Sigmoid colon (tissue), 7 donors: Measurements from ENCODE around the gene NEU3. TPM values are rescaled to one million over a fixed set of nuclear protein-coding genes. Genes with fewer than 3 reads are reported as not detected.

ENCODE experiments used
- DNase-seq: peaks from one replicate; pipeline ENCODE4 v3.0.0-alpha.2; 2019
- H3K27ac ChIP-seq, 4 donors: fragments of 200-600 bp; sonication (generic); one replicate each; pipeline ENCODE4 v1.5.1; 2016 to 2019; ENCODE audit warnings: mild to moderate bottlenecking in 1 of 4
- H3K27me3 ChIP-seq, 3 donors: fragments of 200-600 bp; sonication (generic); one replicate each; pipeline ENCODE4 v1.5.1; 2019; ENCODE audit warnings: mild to moderate bottlenecking in 1 of 3
- H3K36me3 ChIP-seq, 4 donors: fragments of 200-600 bp; sonication (generic); one replicate each; pipeline ENCODE4 v1.5.1; 2016 to 2019
- H3K4me1 ChIP-seq, 4 donors: fragments of 200-600 bp; sonication (generic); one replicate each; pipeline ENCODE4 v1.5.1; 2017 to 2019
- H3K4me3 ChIP-seq, 4 donors: fragments of 200-600 bp; sonication (generic); one replicate each; pipeline ENCODE4 v1.5.1; 2017 to 2019; ENCODE audit warnings: mild to moderate bottlenecking in 2 of 4, moderate library complexity in 1 of 4
- H3K9me3 ChIP-seq, 4 donors: fragments of 200-600 bp in 3 of 4; sonication (generic) in 3 of 4; one replicate each; pipeline versions ENCODE4 v1.5.1 to v1.6.1; 2013 to 2019
- EP300 ChIP-seq, 4 donors: sonication (generic); formaldehyde crosslinking; IDR thresholded peaks; one replicate each; pipeline ENCODE4 v1.6.1; 2017; ENCODE audit warnings: antibody characterized with exemption in 4 of 4
- POLR2A ChIP-seq, 2 donors: fragments of 450-650 bp; IDR thresholded peaks; one replicate each; pipeline ENCODE4 v1.6.1; 2016; ENCODE audit warnings: antibody characterized with exemption in 2 of 2, mild to moderate bottlenecking in 2 of 2, moderate library complexity in 2 of 2
- POLR2AphosphoS5 ChIP-seq, 4 donors: sonication (generic); formaldehyde crosslinking; IDR thresholded peaks; one replicate each; pipeline ENCODE4 v1.6.1; 2017; ENCODE audit warnings: antibody characterized with exemption in 4 of 4
- WGBS, 2 donors: extraction: QIAGEN DNeasy Blood & Tissue Kit; methylation state at CpG; one replicate each; pipeline ENCODE4 v1.1.7; 2013; 5-methylcytosine and 5-hydroxymethylcytosine counted together
- intact Hi-C: fragments of 100-400 bp; cut with DNase I; formaldehyde crosslinking; loops from one replicate; pipeline ENCODE4 v1.15.1; 2023
- polyA plus RNA-seq, 3 donors: library from polyadenylated mRNA; stranded (reverse); fragments of 200-250 nt; gene quantifications; one replicate each; pipeline ENCODE4 v1.2.3, GENCODE V29; 2013
- total RNA-seq, 4 donors: library from RNA; depleted of rRNA; stranded (reverse); fragments of >200 nt; gene quantifications; one replicate each; pipeline ENCODE4 v1.1.0, GENCODE V29; 2016
- TF ChIP-seq, protein P1 (sequence below), 4 experiments: fragments of 450-650 bp in 3 of 4; fragments of 200-600 bp in 1 of 4; IDR thresholded peaks; one replicate each; pipeline ENCODE4 v1.5.1; 2016 to 2019; ENCODE audit warnings: antibody characterized with exemption in 4 of 4, mild to moderate bottlenecking in 3 of 4, moderate library complexity in 2 of 4
- donor health status: healthy with polysubstance abuse.
- donor health status: Bipolar disorder and iron deficiency.
- donor health status: healthy.

The NEU3 gene
- total and polyA plus RNA-seq, 7 donors, result 0.60 to 10.2 (median 4.6) TPM

DNA sequence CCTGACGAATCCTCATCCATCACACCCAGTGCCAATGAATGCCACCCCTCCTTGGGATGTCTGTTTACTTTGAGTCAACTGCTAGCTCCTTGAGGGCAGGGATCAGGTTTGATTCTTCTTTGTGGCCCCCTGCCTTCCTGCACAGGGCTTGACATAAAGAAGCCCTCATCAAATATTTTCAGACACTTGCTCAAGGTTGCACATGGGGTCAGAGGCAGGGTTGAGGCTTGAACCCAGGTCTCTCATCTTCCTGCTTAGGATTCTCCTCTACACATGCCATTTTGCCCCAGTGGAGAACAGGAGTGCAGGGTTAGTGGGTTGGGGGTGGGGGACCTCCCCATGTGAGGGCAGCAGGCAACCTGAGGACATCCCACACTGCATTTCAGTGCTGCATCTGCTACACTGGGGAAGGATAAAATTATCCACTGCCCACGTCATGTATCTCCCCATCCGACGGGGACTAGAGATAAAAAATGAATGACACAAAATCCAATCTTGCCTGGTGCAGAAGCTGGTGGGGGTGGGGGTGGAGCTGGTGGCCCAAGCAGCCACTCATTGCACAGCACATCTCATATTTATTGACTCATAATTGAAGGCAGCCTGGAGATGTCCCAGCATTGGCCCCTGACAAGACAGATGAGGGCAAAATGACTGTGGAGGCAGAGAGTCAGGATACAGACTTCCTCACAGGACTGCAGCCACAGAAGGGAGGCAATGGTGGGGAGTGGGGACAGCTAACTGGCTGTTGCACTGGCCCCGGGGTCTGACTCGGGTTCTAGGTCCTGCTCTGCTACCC lies 41.3 kb downstream of the NEU3 start:
- TF ChIP-seq POLR2AphosphoS5 (IDR thresholded peaks at IDR 0.05) (no peak), EP300 (IDR thresholded peaks at IDR 0.05) (no peak), POLR2A (IDR thresholded peaks at IDR 0.05) (no peak)
- TF ChIP-seq, protein P1, sequence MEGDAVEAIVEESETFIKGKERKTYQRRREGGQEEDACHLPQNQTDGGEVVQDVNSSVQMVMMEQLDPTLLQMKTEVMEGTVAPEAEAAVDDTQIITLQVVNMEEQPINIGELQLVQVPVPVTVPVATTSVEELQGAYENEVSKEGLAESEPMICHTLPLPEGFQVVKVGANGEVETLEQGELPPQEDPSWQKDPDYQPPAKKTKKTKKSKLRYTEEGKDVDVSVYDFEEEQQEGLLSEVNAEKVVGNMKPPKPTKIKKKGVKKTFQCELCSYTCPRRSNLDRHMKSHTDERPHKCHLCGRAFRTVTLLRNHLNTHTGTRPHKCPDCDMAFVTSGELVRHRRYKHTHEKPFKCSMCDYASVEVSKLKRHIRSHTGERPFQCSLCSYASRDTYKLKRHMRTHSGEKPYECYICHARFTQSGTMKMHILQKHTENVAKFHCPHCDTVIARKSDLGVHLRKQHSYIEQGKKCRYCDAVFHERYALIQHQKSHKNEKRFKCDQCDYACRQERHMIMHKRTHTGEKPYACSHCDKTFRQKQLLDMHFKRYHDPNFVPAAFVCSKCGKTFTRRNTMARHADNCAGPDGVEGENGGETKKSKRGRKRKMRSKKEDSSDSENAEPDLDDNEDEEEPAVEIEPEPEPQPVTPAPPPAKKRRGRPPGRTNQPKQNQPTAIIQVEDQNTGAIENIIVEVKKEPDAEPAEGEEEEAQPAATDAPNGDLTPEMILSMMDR (IDR thresholded peaks at IDR 0.05), result no peak
- no peaks in the 10 kb centered on the region for H3K9me3 ChIP-seq
- 82 to 92% methylated on average over 6 of the region's 6 CpGs for WGBS, 2 donors
- no peak overlapping the region for H3K27ac ChIP-seq
- H3K4me3 ChIP-seq, result no peak overlapping the region
- H3K27me3 ChIP-seq, result no peaks in the 10 kb centered on the region
- intact Hi-C loops, result no loop called here
- H3K4me1 ChIP-seq, result no peaks in the 10 kb centered on the region
- H3K36me3 ChIP-seq, result no peaks in the 10 kb centered on the region
- DNase-seq, result no peak

DNA sequence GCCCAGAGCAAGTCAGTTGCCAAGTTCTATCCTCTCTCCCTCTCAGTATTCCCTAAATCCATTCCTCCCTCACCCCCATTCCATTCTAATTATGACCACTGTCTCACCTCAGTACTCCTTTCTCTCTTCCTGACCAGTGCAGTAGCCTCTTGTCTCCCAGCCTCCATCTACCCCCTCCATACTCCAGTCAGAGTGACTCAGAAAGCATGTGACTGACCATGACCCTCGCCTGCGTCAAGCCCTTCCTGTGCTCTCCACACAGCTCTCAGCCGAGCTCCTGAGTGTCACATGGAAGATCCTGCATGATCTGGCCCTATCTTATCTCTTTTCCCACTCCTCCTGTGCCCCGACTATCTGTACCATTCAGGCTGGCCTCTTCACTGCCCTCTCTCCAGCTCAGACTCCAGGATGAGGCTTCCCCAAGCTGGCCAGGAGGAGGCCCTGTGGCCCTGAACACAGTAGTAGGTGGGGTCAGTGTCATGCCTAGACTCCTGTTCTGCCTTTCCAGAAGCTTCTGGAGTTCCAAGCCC lies 42.6 kb downstream of the NEU3 start:
- H3K27ac ChIP-seq, result no peak overlapping the region

DNA sequence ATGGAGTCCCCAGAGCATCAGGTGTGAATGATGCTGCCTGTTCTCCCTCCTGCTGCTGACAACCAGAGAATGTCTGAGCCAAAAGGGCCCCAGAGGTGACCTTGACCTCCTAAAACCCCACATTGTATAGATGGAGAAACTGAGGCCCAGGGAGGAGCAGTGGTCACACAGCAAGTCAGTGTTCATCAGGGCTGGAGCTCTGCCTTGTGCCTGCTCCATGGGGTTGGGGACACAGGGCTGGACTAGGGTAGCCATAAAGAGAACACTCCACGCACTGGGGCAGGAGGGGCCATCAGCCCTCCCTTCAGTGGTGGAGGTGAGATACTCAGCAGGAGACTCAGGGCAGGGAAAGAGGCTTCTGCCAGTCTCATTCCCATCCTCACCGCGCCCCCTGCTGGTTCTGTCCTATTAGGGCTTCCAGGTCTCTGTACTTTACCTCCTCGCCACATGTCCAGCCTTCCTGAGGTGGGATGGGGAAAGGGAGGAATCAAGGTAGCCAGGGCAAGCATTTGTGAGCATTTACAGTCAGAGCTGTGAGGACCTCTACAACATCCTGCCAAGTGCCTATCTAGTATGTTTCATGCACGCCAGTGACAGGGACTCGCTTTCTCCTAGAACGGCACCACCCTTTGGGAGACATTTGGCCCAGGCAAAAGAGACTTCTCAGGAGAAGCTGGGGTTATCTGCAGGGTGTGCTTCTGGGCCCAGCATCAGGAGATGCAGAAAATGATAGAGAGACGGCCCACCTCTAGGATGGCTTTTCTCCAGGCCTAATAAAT lies 43.2 kb downstream of the NEU3 start:
- intact Hi-C loops, result loop anchor here (1.0 kb wide), 1 partner anchor 102 kb away; no protein-coding TSS in a partner anchor
- Histone ChIP-seq H3K4me1 (no peaks in the 10 kb centered on the region), H3K9me3 (no peaks in the 10 kb centered on the region), H3K27ac (no peak overlapping the region), H3K36me3 (no peaks in the 10 kb centered on the region), H3K4me3 (no peak overlapping the region), H3K27me3 (no peaks in the 10 kb centered on the region)
- TF ChIP-seq, protein P1 (IDR thresholded peaks at IDR 0.05), result peak; percentile 13 to 66 (median 60)
- TF ChIP-seq EP300 (IDR thresholded peaks at IDR 0.05) (no peak), POLR2AphosphoS5 (IDR thresholded peaks at IDR 0.05) (no peak), POLR2A (IDR thresholded peaks at IDR 0.05) (no peak)
- DNase-seq, result peak; percentile 72
- WGBS, 2 donors, result 56 to 68% methylated on average over 8 of the region's 8 CpGs

More for the DNA sequence above, 42.6 kb downstream of the NEU3 start:
- H3K9me3 ChIP-seq, result no peaks in the 10 kb centered on the region
- intact Hi-C loops, result loop anchor here (1.0 kb wide), 1 partner anchor 101 kb away; no protein-coding TSS in a partner anchor
- no peaks in the 10 kb centered on the region for H3K36me3 ChIP-seq
- no peak overlapping the region for H3K4me3 ChIP-seq
- WGBS, 2 donors, result 79 to 80% methylated on average over 4 of the region's 4 CpGs
- H3K4me1 ChIP-seq, result no peaks in the 10 kb centered on the region
- H3K27me3 ChIP-seq, result no peaks in the 10 kb centered on the region
- no peak for DNase-seq
- TF ChIP-seq POLR2A (IDR thresholded peaks at IDR 0.05), result no peak
- no peak for TF ChIP-seq EP300 (IDR thresholded peaks at IDR 0.05)
- no peak for TF ChIP-seq POLR2AphosphoS5 (IDR thresholded peaks at IDR 0.05)
- TF ChIP-seq, protein P1 (IDR thresholded peaks at IDR 0.05), result no peak

DNA sequence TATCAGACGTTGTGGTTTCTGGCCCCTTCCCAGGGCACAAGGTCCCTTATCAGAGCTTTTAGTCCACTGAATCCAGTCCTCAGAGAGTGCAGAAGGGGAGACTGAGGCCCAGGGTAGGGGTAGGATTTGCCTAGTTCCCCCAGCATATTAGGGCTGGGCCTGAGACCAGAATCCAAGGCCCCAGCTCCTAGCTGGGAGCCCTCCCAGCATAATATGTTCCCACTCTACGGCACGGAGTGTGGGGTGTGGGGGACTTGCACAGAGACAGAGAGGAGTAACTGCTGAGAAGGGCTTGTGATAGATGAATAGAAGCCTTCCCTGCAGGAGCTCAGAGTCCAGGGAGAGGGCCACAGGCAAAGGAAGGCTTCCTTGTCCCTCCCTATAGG lies 43.8 kb downstream of the NEU3 start:
- TF ChIP-seq POLR2A (IDR thresholded peaks at IDR 0.05) (no peak), POLR2AphosphoS5 (IDR thresholded peaks at IDR 0.05) (no peak), EP300 (IDR thresholded peaks at IDR 0.05) (no peak)
- Histone ChIP-seq H3K36me3 (no peaks in the 10 kb centered on the region), H3K4me1 (no peaks in the 10 kb centered on the region), H3K9me3 (no peaks in the 10 kb centered on the region), H3K4me3 (no peak overlapping the region), H3K27me3 (no peaks in the 10 kb centered on the region), H3K27ac (no peak overlapping the region)
- intact Hi-C loops, result no loop called here
- 88 to 92% methylated on average over 3 of the region's 3 CpGs for WGBS, 2 donors
- DNase-seq, result no peak

DNA sequence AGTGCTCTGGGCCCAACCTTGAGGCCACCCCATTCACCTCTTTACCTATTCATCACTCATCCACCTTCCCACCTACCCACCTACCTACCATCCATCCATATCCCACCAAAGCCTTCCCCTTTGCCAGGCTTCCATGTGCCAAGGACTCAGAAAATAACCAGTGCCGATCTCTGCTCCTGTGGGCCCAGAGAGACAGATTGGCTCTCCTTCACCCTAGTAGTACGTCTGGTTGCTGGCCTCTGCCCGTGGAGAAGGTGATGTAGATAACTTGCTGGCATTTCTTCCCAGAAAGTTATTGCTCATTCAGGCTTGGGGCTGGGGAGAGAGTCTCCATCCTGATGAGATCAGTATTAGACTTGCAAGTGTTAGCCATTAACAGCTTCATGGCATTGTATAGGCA lies 45.2 kb downstream of the NEU3 start:
- Histone ChIP-seq H3K27me3 (no peaks in the 10 kb centered on the region), H3K36me3 (no peaks in the 10 kb centered on the region), H3K9me3 (no peaks in the 10 kb centered on the region), H3K4me1 (no peaks in the 10 kb centered on the region), H3K27ac (no peak overlapping the region), H3K4me3 (no peak overlapping the region)
- intact Hi-C loops, result no loop called here
- 93 to 95% methylated on average over 3 of the region's 3 CpGs for WGBS, 2 donors
- no peak for DNase-seq
- TF ChIP-seq POLR2A (IDR thresholded peaks at IDR 0.05) (no peak), POLR2AphosphoS5 (IDR thresholded peaks at IDR 0.05) (no peak), EP300 (IDR thresholded peaks at IDR 0.05) (no peak)
- TF ChIP-seq, protein P1 (IDR thresholded peaks at IDR 0.05), result no peak
